GM23338 (cell line): ENCODE data around the gene TOLLIP. TPM values are rescaled to one million over a fixed set of nuclear protein-coding genes. Genes with fewer than 3 reads are reported as not detected.
"Not testable (repeated sequence)": the region's sequence is repeated elsewhere in the genome, so short reads cannot be mapped to it uniquely, and the experiment has no call there.

Experiments used
- ATAC-seq: fragments of 200-7000 bp; cut with Tn5 transposase; 3 replicates; pipeline ENCODE4 v1.9.1; 2020
- DNase-seq: peaks from one replicate; pipeline ENCODE4 v3.0.0-alpha.2; 2015; ENCODE audit warnings: low spot score
- H2AFZ ChIP-seq: fragments of 200-600 bp; sonication (generic); 2 replicates; pipeline ENCODE4 v1.8.0; 2016; ENCODE audit warnings: antibody characterized with exemption, mild to moderate bottlenecking, moderate library complexity
- H3F3A ChIP-seq: fragments of 200-600 bp; sonication (generic); replicated peaks from 2 replicates; pipeline ENCODE4 v1.8.0; 2017; ENCODE audit warnings: antibody characterized with exemption, mixed run types, low read depth
- H3K27ac ChIP-seq: fragments of 200-600 bp; sonication (generic); 2 replicates; pipeline ENCODE4 v1.6.1; 2016; ENCODE audit warnings: low read depth
- H3K27me3 ChIP-seq: fragments of 200-600 bp; sonication (generic); 2 replicates; pipeline ENCODE4 v1.8.0; 2016; ENCODE audit warnings: mild to moderate bottlenecking, mixed run types, moderate library complexity; ENCODE audit not compliant: insufficient read depth
- H3K36me3 ChIP-seq: fragments of 200-600 bp; sonication (generic); 2 replicates; pipeline ENCODE4 v1.8.0; 2016; ENCODE audit warnings: mild to moderate bottlenecking; ENCODE audit not compliant: insufficient read depth
- H3K4me1 ChIP-seq: fragments of 200-600 bp; sonication (generic); 2 replicates; pipeline ENCODE4 v1.8.0; 2016; ENCODE audit warnings: mild to moderate bottlenecking, moderate library complexity; ENCODE audit not compliant: insufficient read depth
- H3K4me2 ChIP-seq: fragments of 200-600 bp; sonication (generic); 2 replicates; pipeline ENCODE4 v1.7.1; 2017; ENCODE audit warnings: mixed run types
- H3K4me3 ChIP-seq: fragments of 200-600 bp; sonication (generic); 2 replicates; pipeline ENCODE4 v1.6.1; 2016; ENCODE audit warnings: mixed run types
- H3K79me2 ChIP-seq: fragments of 200-600 bp; sonication (generic); replicated peaks from 2 replicates; pipeline ENCODE4 v1.8.0; 2017; ENCODE audit warnings: mild to moderate bottlenecking; ENCODE audit not compliant: insufficient read depth
- H3K9me2 ChIP-seq: fragments of 200-600 bp; sonication (generic); 2 replicates; pipeline ENCODE4 v1.8.0; 2017; ENCODE audit not compliant: insufficient read depth
- H4K20me1 ChIP-seq: fragments of 200-600 bp; sonication (generic); replicated peaks from 2 replicates; pipeline ENCODE4 v1.8.0; 2017; ENCODE audit warnings: mild to moderate bottlenecking; ENCODE audit not compliant: insufficient read depth
- H3K27ac Mint-ChIP-seq: 2 replicates; pipeline ENCODE4 v1.8.0; 2020; ENCODE audit warnings: inconsistent platforms, mild to moderate bottlenecking, moderate library complexity, mixed read lengths
- H3K27me3 Mint-ChIP-seq: 3 replicates; pipeline ENCODE4 v1.8.0; 2022; ENCODE audit warnings: low read depth, mild to moderate bottlenecking, moderate library complexity, mixed read lengths, inconsistent platforms; ENCODE audit not compliant: insufficient read depth, poor library complexity
- H3K36me3 Mint-ChIP-seq: 3 replicates; pipeline ENCODE4 v1.8.0; 2021; ENCODE audit warnings: low read depth, mild to moderate bottlenecking, inconsistent platforms, moderate library complexity, mixed read lengths
- H3K4me1 Mint-ChIP-seq: 3 replicates; pipeline ENCODE4 v1.8.0; 2020; ENCODE audit warnings: mild to moderate bottlenecking, inconsistent platforms, mixed read lengths
- H3K4me3 Mint-ChIP-seq: 3 replicates; pipeline ENCODE4 v1.8.0; 2021; ENCODE audit warnings: moderate library complexity, mild to moderate bottlenecking, inconsistent platforms, mixed read lengths
- H3K9me3 Mint-ChIP-seq: 3 replicates; pipeline ENCODE4 v1.8.0; 2020; ENCODE audit warnings: moderate library complexity, mild to moderate bottlenecking, inconsistent platforms, mixed read lengths
- EZH2 ChIP-seq: fragments of 200-600 bp; sonication (generic); IDR thresholded peaks from one replicate; pipeline ENCODE4 v1.8.0; 2017; ENCODE audit warnings: antibody characterized with exemption, mild to moderate bottlenecking, low read depth; ENCODE audit not compliant: unreplicated experiment
- EZH2phosphoT487 ChIP-seq: fragments of 200-600 bp; sonication (generic); IDR thresholded peaks from one replicate; pipeline ENCODE4 v1.8.1; 2018; ENCODE audit warnings: antibody characterized with exemption; ENCODE audit not compliant: unreplicated experiment
- NANOG ChIP-seq: IDR thresholded peaks from 2 replicates; pipeline ENCODE4 v1.6.1; 2016; ENCODE audit warnings: antibody characterized with exemption, borderline replicate concordance
- STAT1 ChIP-seq: IDR thresholded peaks from one replicate; pipeline ENCODE4 v1.6.1; 2016; ENCODE audit warnings: antibody characterized with exemption; ENCODE audit not compliant: unreplicated experiment
- ZNF114 ChIP-seq: fragments of 250-450 bp; sonication (Bioruptor Pico); IDR thresholded peaks from 2 replicates; pipeline ENCODE4 v1.5.0; 2020; ENCODE audit warnings: mild to moderate bottlenecking, moderate library complexity
- polyA plus RNA-seq: library from polyadenylated mRNA; unstranded; fragments of >200 nt; fragmentation: Nextera tagmentation; extraction: Ambion mirVana; gene quantifications from 2 replicates; pipeline ENCODE4 v1.2.1, GENCODE V29; 2016
- total RNA-seq: library from RNA; depleted of rRNA; stranded (reverse); fragments of >200 nt; shearing (Covaris generic); gene quantifications from 2 replicates; pipeline ENCODE4 v1.2.3, GENCODE V29; 2014

The TOLLIP gene
- total and polyA plus RNA-seq, 2 experiments from 2014 or later = 13.5 to 18.0 TPM

DNA sequence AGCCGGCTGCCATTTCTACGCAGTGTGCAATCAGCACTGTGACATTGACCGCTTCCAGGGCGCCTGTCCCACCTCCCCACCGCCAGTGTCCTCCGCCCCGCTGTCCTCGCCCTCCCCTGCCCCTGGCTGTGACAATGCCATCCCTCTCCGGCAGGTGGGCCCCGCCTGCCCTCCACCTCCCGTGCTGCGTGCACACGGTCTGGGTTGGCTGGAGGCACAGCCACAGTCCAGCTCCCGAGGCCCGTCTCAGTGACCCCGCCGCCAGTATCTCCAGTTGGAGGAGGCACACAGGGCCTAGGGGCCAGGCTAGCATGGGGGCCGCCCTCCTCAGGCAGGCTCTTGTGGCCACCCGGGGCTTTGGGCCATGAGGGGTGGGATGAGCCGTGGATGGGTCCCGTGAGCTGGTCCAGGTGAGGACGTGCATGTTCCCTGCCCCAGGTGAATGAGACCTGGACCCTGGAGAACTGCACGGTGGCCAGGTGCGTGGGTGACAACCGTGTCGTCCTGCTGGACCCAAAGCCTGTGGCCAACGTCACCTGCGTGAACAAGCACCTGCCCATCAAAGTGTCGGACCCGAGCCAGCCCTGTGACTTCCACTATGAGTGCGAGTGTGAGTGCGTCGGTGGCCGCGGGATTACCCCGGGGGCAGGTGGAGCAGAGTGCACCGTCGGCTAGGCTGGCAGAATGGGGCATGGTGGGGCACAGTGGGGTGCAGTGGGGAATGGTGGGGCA lies 56.9 kb downstream of the TOLLIP start:
- Mint-ChIP-seq H3K27me3 (peaks cover 18% of the 10 kb centered on the region), H3K4me1 (no peaks in the 10 kb centered on the region), H3K4me3 (no peak overlapping the region), H3K9me3 (peaks cover 48% of the 10 kb centered on the region), H3K36me3 (peaks cover 28% of the 10 kb centered on the region), H3K27ac (no peak overlapping the region)
- no peaks in the 10 kb centered on the region for H3K36me3 ChIP-seq
- H3K9me2 ChIP-seq = no peaks in the 10 kb centered on the region
- DNase-seq (no peak), ATAC-seq (no peak)
- no peaks in the 10 kb centered on the region for H4K20me1 ChIP-seq
- H3K79me2 ChIP-seq = no peaks in the 10 kb centered on the region
- TF ChIP-seq NANOG = no peak
- TF ChIP-seq STAT1 = no peak
- TF ChIP-seq EZH2 = no peak
- no peak overlapping the region for H3K4me3 ChIP-seq
- no peak overlapping the region for H2AFZ ChIP-seq
- H3K4me1 ChIP-seq = no peaks in the 10 kb centered on the region
- no peaks in the 10 kb centered on the region for H3K27me3 ChIP-seq
- no peak overlapping the region for H3K4me2 ChIP-seq
- H3F3A ChIP-seq = no peaks in the 10 kb centered on the region
- no peak overlapping the region for H3K27ac ChIP-seq

- H3K36me3 ChIP-seq = no peaks in the 10 kb centered on the region
- no peaks in the 10 kb centered on the region for H3K79me2 ChIP-seq
- TF ChIP-seq ZNF114 (CRISPR knock-in tag) = no peak
- no peak for TF ChIP-seq EZH2phosphoT487
- no peaks in the 10 kb centered on the region for H3K9me2 ChIP-seq
- H3K4me3 ChIP-seq = no peak overlapping the region
- ATAC-seq (no peak), DNase-seq (no peak)
- Mint-ChIP-seq H3K4me1 (no peaks in the 10 kb centered on the region), H3K27ac (no peak overlapping the region), H3K4me3 (no peak overlapping the region), H3K36me3 (peaks cover 34% of the 10 kb centered on the region), H3K9me3 (peaks cover 59% of the 10 kb centered on the region), H3K27me3 (peaks cover 21% of the 10 kb centered on the region)
- H2AFZ ChIP-seq = no peak overlapping the region
- no peaks in the 10 kb centered on the region for H3K27me3 ChIP-seq
- H3K27ac ChIP-seq = no peak overlapping the region
- H4K20me1 ChIP-seq = no peaks in the 10 kb centered on the region
- no peaks in the 10 kb centered on the region for H3K4me1 ChIP-seq
- no peak overlapping the region for H3K4me2 ChIP-seq
- H3F3A ChIP-seq = no peaks in the 10 kb centered on the region
Observed at GRCh38 chr11:1251236-1251770, 58.1 kb downstream of the TOLLIP start.

DNA sequence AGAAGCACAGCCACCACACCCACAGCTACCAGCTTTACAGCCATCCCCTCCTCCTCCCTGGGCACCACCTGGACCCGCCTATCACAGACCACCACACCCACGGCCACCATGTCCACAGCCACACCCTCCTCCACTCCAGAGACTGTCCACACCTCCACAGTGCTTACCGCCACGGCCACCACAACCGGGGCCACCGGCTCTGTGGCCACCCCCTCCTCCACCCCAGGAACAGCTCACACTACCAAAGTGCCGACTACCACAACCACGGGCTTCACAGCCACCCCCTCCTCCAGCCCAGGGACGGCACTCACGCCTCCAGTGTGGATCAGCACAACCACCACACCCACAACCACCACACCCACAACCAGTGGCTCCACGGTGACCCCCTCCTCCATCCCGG lies 59.0 kb downstream of the TOLLIP start:
- H3K27me3 ChIP-seq, H3K4me2 ChIP-seq, H3K9me2 ChIP-seq, DNase-seq, H3K27ac ChIP-seq, H3K4me3 Mint-ChIP-seq, H2AFZ ChIP-seq, H3K27ac Mint-ChIP-seq, H3F3A ChIP-seq, H3K4me1 ChIP-seq, H4K20me1 ChIP-seq, H3K4me3 ChIP-seq, H3K79me2 ChIP-seq, ATAC-seq, H3K36me3 ChIP-seq, H3K4me1 Mint-ChIP-seq: not testable (repeated sequence)
- H3K27me3 Mint-ChIP-seq = peaks cover 22% of the 10 kb centered on the region
- peaks cover 42% of the 10 kb centered on the region for H3K36me3 Mint-ChIP-seq
- H3K9me3 Mint-ChIP-seq = peaks cover 67% of the 10 kb centered on the region

GRCh38 chr11:1248951-1249350 lies 60.5 kb downstream of the TOLLIP start:
- not testable (repeated sequence) for H3K9me2 ChIP-seq, H2AFZ ChIP-seq, H3K27ac ChIP-seq, H3K27me3 ChIP-seq, H4K20me1 ChIP-seq, H3K4me2 ChIP-seq, H3K27ac Mint-ChIP-seq, H3K4me3 ChIP-seq, H3K4me3 Mint-ChIP-seq, ATAC-seq, H3K79me2 ChIP-seq, H3K36me3 ChIP-seq, H3K4me1 ChIP-seq, H3K4me1 Mint-ChIP-seq, DNase-seq, H3F3A ChIP-seq
- H3K9me3 Mint-ChIP-seq = peaks cover 70% of the 10 kb centered on the region
- H3K36me3 Mint-ChIP-seq = peaks cover 42% of the 10 kb centered on the region
- peaks cover 20% of the 10 kb centered on the region for H3K27me3 Mint-ChIP-seq

- not testable (repeated sequence) for H3K4me3 ChIP-seq, ATAC-seq, H2AFZ ChIP-seq, H3K27ac Mint-ChIP-seq, H3K4me2 ChIP-seq, H3K9me2 ChIP-seq, H3K4me1 Mint-ChIP-seq, H3K4me1 ChIP-seq, H4K20me1 ChIP-seq, H3K27me3 ChIP-seq, H3K36me3 ChIP-seq, H3K27ac ChIP-seq, DNase-seq, H3K79me2 ChIP-seq, H3F3A ChIP-seq, H3K4me3 Mint-ChIP-seq
- H3K36me3 Mint-ChIP-seq = peaks cover 46% of the 10 kb centered on the region
- peaks cover 73% of the 10 kb centered on the region for H3K9me3 Mint-ChIP-seq
- H3K27me3 Mint-ChIP-seq = peaks cover 16% of the 10 kb centered on the region
Observed at GRCh38 chr11:1247026-1247425, 62.4 kb downstream of the TOLLIP start.

DNA sequence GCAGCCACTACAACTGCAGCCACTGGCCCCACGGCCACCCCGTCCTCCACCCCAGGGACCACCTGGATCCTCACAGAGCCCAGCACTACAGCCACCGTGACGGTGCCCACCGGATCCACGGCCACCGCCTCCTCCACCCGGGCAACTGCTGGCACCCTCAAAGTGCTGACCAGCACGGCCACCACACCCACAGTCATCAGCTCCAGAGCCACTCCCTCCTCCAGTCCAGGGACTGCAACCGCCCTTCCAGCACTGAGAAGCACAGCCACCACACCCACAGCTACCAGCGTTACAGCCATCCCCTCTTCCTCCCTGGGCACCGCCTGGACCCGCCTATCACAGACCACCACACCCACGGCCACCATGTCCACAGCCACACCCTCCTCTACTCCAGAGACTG lies 63.1 kb downstream of the TOLLIP start:
- H3F3A ChIP-seq, H3K9me2 ChIP-seq, DNase-seq, H3K27ac Mint-ChIP-seq, H2AFZ ChIP-seq, H4K20me1 ChIP-seq, H3K4me1 ChIP-seq, H3K4me3 ChIP-seq, H3K4me1 Mint-ChIP-seq, ATAC-seq, H3K4me2 ChIP-seq, H3K27ac ChIP-seq, H3K27me3 ChIP-seq, H3K4me3 Mint-ChIP-seq, H3K79me2 ChIP-seq, H3K36me3 ChIP-seq: not testable (repeated sequence)
- Mint-ChIP-seq H3K27me3 (peaks cover 17% of the 10 kb centered on the region), H3K9me3 (peaks cover 73% of the 10 kb centered on the region), H3K36me3 (peaks cover 44% of the 10 kb centered on the region)
